ENCODE measurements around the gene XRN1.

- no peak for TF ChIP-seq CTCF (IDR thresholded peaks at IDR 0.05; ENCODE audit: low read depth, low read length, poor library complexity, severe bottlenecking)
- TF ChIP-seq EZH2phosphoT487 (IDR thresholded peaks at IDR 0.05; ENCODE audit: borderline replicate concordance, low read length) = no peak
Observed at GRCh38 chr3:142433110-142433509, 14.7 kb downstream of the XRN1 start.

Measured in DOHH2 (cell line).